LoVo (cell line): ENCODE results near the gene SNRPD3.
"Not testable (repeated sequence)": the region's sequence is repeated elsewhere in the genome, so short reads cannot be mapped to it uniquely, and the experiment has no call there.

Source experiments
- DNase-seq: peaks from one replicate; pipeline ENCODE4 v3.0.0-alpha.2; 2016; ENCODE audit warnings: low spot score

The SNRPD3 gene

DNA sequence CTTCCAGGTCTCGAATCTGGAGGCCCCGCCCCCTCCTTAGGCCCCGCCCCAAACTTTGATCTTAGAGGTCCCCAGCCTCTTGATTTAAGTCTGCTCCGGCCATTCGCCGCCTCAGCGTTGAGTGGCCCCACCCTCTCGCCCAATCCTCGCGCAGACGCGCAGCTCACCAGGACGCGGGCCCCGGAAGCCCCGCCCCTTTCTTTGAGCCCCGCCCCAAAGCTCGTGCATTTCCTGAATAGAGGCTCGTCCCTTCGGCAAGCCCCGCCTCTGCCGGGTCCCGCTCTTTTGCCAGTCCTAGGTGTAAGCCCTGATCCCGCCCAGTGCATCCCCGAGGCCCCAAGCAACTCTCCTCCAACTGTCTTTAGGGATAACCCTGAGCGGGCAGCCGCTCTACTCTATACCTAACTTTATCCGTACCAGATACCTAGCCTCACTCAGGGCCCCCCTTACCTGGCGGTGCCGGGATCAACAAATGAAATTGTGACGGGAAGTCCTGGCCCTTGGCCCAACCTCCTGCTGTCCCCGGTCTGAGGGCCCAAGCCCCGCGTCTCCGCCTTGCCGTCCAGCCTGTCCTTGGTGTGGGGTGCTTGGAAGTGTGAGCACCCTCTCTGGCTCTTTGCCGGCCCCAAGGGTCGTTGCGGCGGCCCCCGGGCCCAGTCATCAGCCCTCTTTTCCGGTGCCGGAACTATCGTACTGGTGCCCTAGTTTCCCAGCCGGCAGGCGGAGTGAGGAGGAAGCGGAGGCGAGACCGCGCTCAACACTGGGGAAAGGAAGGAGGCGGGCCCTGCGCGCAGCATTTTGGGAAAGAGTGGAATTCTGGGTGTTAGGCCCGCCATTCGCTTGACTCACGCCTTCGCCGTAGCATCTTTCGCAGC, at the start of gene SNRPD3:
SNRPD3 (plus strand) TSS at position 835 of the 875 bp plus-strand sequence. CDS start 1,676 bp downstream, outside the sequence.
- DNase-seq, result peak; percentile 97

DNA sequence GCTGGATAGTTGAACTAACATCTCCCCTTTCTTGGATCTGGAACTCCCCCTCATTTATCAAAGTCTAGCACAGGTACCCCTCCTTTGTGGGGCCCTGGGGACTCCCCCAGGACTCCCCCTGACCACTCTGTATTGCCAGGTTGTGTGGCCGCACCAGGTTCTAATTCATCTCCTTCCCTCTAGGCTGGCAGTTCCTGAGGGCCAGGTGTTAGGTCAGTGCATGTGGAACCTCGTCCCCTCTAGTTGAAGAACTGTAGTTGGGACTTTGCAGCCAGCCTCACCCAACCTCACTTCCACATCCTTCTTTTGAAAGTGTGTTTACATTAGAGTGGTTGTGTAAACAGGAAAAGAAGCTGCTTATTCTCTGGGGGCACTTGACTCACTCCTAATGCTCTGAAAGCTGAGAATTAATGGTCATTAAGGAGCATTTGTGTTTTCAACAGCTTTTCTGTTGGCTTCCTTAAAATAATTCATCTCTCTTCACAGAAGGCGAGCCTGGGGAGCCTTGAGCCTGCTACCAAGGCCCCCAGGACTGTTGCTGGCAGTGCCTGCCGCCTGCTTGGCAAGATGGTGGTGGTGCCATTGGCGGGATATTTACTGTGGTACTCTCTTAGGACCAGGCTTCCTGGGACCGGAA, 48.9 kb upstream of the SNRPD3 start:
- DNase-seq, result peak; percentile 48

DNA sequence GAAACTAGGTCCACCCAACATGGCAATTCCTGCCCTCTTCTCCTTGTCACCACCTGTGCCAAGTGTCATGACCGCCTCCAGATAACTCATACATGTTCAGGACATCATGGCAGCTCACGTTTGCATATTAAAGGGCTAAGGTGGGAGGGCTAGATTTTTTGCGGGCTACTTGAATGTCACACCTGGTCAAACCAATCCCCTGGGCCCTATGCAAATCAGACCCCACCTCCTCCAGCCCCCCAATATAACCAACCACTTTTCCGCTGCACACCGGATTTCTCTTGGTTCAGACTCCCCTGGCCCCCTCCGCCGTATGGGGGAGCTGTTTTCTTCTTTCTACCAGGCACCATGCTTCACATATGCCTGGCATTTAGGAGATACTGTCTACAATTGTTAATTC, 48.1 kb upstream of the SNRPD3 start:
- DNase-seq, result no peak

DNA sequence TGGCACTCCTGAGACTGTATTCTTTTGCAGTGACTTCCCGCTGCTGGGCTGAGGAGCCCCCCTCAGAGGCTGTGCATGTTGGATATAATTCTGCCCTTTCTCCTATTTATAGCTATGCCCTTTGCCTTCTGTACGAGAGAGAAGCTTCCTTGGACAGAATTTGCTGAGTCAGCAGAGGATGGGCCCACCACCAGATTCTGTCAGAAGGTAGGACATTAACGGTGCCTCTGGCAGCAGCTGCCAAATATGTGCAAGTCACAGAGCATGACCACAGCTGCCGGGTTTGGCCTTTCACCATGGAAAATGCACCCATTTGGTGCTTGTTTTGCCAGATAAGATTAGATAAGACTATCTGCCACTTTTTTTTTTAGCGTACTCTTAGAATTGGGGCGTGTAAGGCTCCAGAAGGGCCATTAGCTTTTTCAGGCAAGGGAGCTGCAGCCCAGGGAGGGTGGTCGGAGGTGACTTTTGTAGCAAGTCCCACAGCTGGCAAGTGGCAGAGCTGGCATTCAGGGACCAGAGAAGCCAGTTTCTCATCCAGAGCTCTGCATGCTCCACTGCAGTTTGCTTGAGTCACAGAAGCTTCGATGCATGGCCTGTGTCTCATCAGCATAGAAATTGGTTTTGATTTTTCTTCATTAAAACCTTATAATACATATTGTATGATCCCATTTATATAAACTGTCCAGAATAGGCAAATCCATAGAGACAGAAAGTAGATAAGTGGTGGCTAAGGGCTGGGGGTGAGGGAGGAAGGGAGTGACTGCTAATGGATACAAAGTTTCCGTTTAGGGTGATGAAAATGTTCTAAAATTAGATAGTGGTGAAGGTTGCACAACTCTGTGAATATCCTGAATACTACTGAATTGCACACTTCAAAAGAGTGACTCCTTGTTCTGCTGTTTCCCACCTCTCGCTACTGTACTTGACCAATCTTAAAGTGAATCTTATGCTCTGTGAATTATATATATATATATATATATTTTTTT, 44.9 kb upstream of the SNRPD3 start:
- no peak for DNase-seq

DNA sequence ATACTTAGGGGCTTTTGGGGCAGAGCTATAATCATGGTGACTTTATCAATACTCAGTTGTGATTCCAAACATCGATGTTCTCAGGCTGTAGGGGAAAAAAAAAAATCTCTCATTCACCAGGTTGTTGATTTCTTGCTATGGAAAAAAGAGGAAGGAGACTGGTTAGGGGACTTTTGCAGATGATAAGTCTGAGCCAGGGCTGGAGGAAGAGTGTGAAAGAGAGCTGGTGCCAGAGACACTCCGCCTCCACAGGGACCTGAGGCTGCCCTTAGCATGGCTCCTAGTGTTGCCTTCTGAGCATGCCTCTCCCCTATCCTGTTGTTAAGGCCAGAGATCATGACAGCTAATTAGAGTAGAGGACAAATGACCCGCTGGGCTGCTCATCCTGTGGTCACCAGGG, 43.8 kb upstream of the SNRPD3 start:
- DNase-seq, result no peak

DNA sequence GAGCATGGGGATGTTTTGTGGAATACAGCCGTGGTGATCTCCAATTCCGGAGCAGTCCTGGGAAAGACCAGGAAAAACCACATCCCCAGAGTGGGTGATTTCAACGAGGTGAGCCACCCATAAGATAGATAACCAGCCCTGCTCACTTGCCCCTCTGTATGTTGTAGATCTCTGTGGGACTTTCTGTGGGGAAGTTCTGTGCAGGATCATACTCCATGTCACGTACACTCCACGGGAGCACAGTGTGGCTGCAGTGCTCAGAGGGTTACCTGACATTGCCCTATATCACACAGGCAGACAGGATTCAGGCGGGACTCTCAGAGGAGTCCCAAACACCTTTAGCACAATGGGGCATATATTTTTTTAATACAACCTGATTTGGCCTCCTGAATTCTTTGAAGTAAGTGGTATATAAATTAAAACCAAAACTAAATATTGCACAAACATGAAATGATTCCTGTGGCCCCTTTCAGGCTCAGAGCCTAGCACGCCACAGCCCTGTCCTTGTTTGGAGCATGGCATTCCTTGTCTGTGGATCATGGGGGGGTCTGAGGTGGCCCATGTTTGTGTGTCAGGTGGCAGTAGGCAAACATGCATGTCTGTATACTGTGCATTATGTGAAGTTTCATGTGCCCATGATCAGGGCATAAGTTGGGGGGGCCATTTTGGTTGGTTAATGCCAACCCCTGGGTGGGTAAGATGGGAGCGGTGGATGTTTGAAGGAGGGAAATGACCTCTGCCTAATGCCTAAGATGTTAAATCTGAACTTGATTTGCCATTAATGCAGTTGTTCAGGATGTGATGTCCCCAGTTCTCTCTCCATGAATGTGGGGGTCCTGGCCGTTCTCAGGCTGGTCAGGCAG, 42.2 kb upstream of the SNRPD3 start:
- no peak for DNase-seq

DNA sequence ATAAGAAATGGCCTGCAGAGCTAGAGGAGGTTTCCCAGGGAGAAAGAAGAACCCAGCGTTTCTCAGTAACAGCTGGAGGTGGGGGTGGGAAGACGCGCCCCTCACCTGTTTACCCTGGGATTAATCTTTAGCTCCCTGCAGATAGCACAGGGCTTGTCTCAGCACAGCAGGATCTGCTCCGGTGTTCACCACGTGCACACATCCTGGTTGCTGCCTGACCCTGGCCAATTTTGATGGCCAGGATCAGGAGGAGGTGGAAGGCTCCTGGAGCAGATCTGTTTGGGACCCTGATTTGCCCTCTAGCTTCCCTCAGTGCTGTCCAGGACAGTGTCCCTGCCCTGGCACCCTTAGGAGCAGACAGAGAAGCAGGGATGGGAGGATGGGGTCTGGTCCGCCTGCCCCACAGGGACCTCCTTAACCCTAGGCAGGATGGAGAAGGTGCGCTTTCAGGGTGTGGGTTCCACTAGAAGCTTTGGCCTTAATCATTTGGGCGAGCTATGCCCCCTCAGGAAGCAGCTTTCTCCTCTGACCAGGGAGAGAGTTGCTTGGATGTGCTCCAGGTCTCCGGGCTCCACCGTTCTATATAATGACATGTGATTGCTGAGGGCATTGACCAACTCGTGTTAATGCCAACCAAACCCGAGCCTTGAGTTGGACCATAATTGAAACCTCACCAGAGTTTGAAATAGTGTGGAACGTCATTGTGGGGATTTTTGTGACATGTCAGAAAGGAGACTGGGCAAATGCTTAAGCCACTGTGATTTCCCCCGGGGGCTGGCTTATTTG, 41.4 kb upstream of the SNRPD3 start:
- no peak for DNase-seq

DNA sequence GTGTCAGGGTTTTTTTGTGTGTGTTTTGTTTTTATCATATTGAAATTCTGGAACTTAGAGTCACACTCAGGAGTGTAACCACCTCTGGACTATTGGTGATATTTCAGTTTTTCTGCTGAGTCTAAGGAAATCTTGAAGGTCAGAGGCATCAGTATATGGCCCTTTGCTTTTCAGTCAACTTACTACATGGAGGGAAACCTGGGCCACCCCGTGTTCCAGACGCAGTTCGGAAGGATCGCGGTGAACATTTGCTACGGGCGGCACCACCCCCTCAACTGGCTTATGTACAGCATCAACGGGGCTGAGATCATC, 40.8 kb upstream of the SNRPD3 start:
- no peak for DNase-seq

DNA sequence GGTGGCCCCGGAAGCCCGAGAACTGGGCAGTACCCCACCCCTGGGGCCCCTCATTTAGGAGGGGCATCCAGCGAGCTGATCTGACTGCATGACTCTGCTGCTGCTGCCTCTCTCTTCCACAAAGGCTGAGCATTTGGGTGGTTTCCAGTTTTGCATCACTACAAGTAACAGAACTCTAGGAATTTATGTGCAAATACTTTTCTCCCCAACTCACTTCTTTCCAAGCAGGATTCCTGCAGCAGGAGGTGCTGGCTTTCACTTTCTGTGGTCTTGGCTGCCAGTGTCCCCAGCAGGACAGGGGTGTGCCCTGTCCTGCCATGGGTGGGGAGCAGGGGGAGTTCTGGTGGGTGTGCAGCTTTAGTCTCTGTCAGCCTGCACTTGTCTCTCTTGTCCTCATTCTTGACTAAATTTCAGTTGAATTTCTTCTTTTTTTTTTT, 39.5 kb upstream of the SNRPD3 start:
- DNase-seq, result peak; percentile 8

DNA sequence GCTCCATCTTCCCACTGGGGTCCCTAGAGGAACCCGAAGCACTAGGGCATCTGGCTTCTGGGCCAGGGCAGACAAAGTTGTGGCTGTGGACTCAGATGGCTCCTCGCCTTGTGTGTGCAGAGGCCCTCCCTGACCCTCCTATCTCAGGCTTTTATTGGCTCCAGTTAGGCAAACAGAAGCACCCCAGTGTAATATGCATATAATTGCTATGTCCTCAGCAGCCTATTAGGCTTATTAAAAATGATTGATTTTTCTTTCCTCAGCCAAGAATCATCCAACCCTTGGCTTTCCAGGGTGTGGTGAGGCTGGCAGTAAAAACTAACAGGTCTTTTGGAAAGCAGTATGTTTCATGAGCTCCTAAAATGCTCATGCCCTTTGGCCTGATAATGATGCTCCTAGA, 38.4 kb upstream of the SNRPD3 start:
- DNase-seq, result no peak

DNA sequence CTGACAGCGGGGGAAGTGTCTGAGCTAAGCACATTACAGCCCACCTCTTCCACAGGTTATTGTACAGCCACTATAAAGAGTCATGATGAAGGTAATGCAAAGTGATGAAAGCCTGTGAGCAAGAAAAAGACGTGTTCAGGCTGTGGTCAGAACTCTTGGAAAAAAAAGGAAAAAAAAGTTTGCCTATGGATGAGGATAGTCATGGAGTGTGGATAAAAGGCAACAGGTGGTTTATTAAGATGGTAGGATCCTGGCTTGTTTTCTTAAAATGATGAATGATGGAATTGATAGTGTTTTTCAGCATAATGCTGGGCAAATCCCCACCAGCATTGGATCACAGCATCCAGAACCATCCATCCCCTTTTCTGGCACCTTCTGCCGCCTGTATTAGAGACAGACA, 37.6 kb upstream of the SNRPD3 start:
- DNase-seq, result no peak

DNA sequence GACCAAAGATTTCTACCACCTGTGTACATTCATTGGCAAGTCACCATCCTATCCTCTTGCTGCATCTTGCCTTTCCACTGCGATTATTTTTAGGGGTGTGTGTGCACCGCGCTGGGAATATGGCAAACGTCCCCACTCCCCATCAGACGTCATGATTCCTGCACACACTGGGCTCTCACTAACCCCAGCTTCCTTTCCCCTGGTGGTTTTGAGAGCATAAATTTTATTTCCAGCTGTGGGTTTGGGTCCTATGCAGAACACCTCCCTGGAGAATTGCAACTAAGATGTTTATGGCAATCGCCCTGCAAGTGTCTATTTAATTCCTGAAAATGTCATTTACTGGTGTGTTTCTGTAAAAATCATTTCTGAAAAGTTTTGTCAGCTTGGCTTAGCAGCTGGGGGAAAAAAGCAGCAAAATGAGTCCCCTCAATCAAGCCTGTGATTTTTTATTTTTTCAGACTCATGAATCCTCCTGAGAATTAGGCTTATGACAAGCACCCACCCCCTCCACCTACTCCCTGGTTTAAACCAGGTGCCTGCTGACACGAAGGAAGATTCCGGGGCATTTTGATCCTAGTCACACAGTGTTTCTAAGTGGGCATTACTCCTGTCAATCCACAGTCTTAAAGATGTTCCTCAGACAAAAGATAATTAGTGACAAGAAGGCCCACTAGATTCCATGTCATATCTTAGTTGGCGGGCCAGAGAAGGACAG, 36.9 kb upstream of the SNRPD3 start:
- DNase-seq, result no peak

DNA sequence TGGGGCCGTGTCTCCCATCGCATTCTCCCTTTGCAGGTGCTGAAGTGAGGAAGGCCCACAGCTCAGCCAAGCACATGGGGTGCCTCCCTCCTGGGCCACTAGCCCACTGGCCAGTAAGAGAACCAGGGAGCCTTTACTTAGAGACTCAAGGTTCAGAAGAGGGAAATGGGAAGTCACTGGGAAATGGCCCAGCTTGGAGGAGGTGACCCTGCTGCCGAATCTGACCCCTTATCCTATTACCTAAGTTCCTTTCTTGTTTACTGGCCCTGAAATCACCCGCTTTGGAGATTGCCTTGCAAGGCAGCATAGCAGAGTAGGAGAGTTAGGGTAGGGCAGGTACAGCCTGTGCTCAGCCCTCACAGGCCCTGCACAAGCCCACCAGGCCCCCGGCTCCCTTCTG, 36.3 kb upstream of the SNRPD3 start:
- DNase-seq, result no peak

DNA sequence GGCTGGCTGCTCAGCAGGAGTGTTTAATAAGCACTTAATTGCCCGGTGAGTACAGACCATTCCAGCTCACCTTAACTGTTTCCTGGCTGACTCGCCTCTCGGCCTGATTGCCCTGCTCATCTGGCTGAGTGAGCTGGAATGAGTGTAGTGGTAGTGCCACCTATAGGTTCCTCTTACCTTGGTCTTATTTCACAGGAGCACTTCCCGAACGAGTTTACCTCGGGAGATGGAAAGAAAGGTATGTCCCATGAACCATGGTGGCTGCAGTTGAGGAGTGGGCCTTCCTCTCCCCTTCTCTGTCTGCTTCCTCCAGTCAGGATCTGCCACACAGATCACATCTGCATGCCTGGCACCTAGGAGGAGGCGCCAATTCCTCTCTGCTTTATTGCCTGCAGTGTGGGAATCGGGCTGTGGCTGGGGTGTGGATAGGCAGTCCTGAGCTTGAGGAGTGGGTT, 34.0 kb upstream of the SNRPD3 start:
- DNase-seq, result peak; percentile 69

DNA sequence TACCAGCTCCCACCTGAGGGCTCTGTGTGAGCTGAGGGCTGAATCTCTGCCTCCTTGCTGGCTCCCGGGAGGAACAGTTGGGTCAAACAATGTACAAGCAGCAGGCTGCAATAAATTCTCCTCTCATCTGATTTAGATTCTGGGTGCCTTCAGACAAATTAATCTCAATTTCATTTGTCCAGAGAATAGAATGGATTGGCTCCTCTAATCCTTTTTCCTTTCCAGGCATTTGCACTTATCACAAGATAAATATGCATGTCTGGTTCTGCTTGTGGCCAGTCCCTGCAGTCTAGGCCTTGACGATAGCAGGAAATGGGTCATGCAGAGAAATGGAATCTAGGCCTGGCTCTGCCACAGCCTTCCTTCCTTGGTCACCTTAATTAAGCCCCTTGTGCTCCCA, 31.9 kb upstream of the SNRPD3 start:
- DNase-seq, result no peak

DNA sequence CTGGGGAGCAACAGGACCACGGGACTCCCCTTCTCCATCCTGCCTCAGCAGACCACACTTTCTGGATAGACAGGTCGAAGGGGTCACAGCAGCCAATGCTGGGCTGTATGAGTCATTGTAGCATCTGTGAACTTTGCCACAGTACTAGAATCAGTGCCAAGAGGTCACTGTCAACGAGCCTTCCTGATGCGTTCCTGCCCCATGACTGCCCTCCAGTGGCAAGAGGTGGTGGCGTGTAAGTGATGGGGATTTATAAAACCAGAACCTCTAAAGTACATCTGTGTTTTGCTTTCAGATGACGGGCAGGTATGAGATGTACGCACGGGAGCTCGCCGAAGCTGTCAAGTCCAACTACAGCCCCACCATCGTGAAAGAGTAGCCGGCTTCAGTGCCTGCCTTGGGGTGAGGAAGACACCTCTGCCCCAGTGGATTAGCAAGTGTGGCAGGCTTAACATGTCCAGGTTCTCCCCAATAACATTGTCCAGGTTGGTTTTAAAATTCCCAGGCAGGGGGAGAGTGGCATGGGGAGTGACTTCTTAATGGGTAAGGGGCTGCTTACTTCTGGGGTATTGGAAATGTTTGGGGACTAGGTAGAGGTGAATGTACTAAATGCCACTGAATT, 30.3 kb upstream of the SNRPD3 start:
- DNase-seq, result peak; percentile 73

DNA sequence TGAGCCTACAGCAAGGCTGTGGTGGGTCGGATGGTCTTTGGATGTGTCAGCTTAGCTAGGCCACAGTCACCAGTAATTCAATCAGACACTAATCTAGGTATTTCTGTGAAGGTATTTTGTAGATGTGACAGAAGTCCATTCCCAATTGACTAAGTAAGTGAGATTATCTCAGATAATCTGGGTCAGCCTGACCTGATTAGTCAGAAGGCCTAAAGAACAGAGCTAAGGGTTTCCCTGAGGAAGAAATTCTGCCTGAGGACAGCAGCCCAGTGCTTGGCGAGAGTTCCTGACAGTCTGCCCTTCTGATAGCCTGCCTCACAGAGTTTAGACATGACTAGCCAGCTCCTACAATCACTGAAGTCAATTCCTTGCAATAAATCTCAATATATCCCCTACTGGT, 29.6 kb upstream of the SNRPD3 start:
- DNase-seq, result no peak

DNA sequence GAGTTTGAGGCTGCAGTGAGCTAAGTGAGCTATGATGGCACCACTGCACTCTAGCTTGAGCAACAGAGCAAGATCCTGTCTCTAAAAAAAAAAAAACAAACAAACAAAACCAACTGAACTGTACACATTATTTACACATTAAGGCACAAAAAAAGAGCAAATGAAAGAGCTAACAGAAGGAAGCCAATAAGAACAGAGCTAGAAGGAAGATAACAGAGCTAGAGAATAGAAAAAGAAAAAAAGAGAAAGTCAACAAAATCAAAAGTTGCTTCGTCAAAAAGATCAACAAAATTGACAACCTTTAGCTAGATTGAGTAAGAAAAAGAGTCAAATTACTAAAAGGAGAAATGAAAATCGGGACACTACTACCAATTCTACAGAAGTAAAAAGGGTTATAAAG, 25.9 kb upstream of the SNRPD3 start:
- DNase-seq, result no peak

DNA sequence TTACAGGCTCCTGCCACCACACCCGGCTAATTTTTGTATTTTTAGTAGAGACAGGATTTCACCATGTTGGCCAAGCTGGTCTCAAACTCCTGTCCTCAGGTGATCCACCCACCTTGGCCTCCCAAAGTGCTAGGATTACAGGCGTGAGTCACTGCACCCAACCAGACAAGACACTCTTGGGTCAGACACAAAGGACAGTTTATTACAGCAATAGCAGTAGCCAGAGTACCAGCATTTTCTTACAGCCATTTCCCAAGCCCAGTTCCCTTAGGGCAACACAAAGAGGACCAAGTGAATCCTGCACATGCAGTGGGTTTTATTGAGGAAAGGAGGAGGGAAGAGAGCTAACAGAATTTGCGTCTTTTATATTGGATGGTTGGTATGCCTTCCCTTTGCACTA, 24.8 kb upstream of the SNRPD3 start:
- not testable (repeated sequence) for DNase-seq
